Lung (tissue), 12 donors: ENCODE data around the gene SCFD1. TPM values are rescaled to one million over a fixed set of nuclear protein-coding genes. Genes with fewer than 3 reads are reported as not detected.

Experiments
- ATAC-seq: fragments of 200-7000 bp; cut with Tn5 transposase; one replicate; pipeline ENCODE4 v1.9.1; 2020; ENCODE audit warnings: moderate number of reproducible peaks; ENCODE audit not compliant: insufficient read depth, low FRiP score
- DNase-seq, 3 donors: peaks; one replicate each; pipeline ENCODE4 v3.0.0-alpha.2; 2013 to 2017
- H3K27ac ChIP-seq, 2 donors: one replicate each; pipeline ENCODE4 v1.5.1; 2013; ENCODE audit warnings: mild to moderate bottlenecking in 2 of 2, moderate library complexity in 2 of 2, control low read depth in 1 of 2, inconsistent platforms in 1 of 2, low read depth in 1 of 2, low read length in 1 of 2
- H3K27me3 ChIP-seq, 3 donors: one replicate each; pipeline ENCODE4 v1.5.1; 2013; ENCODE audit warnings: low read length in 2 of 3; ENCODE audit not compliant: control insufficient read depth in 3 of 3, insufficient read depth in 3 of 3
- H3K36me3 ChIP-seq, 4 donors: one replicate each; pipeline ENCODE4 v1.5.1; 2013; ENCODE audit warnings: low read length in 4 of 4, mild to moderate bottlenecking in 1 of 4, moderate library complexity in 1 of 4; ENCODE audit not compliant: control insufficient read depth in 4 of 4, insufficient read depth in 4 of 4
- H3K4me1 ChIP-seq, 5 donors: one replicate each; pipeline ENCODE4 v1.5.1; 2013; ENCODE audit warnings: low read length in 5 of 5, mild to moderate bottlenecking in 2 of 5, moderate library complexity in 1 of 5; ENCODE audit not compliant: control insufficient read depth in 5 of 5, insufficient read depth in 5 of 5
- H3K4me3 ChIP-seq: one replicate; pipeline ENCODE4 v1.5.1; 2013; ENCODE audit warnings: mild to moderate bottlenecking, control low read depth, moderate library complexity
- H3K9ac ChIP-seq, 2 donors: one replicate each; pipeline ENCODE4 v1.5.1; 2013; ENCODE audit warnings: low read length in 2 of 2, control low read depth in 1 of 2; ENCODE audit not compliant: insufficient read depth in 1 of 2
- H3K9me3 ChIP-seq, 4 donors: one replicate each; pipeline ENCODE4 v1.5.1; 2013; ENCODE audit warnings: low read length in 3 of 4, mild to moderate bottlenecking in 1 of 4, moderate library complexity in 1 of 4; ENCODE audit not compliant: control insufficient read depth in 4 of 4, insufficient read depth in 3 of 4
- CTCF ChIP-seq: IDR thresholded peaks from 2 replicates; pipeline ENCODE4 v1.5.1; 2012; ENCODE audit warnings: mild to moderate bottlenecking; ENCODE audit errors: control extremely low read depth, extremely low read depth
- WGBS, 2 donors: extraction: QIAGEN DNeasy Blood & Tissue Kit; methylation state at CpG; one replicate each; pipeline ENCODE4 v1.1.7; 2013; 5-methylcytosine and 5-hydroxymethylcytosine counted together
- polyA plus RNA-seq, 2 donors: library from polyadenylated mRNA; stranded (reverse); fragments of 200-250 nt; gene quantifications; one replicate each; pipeline ENCODE4 v1.2.1, GENCODE V29; 2013
- total RNA-seq, 2 donors: library from RNA; depleted of rRNA in 1 of 2; stranded (reverse); fragments of >200 nt in 1 of 2; gene quantifications; one replicate each; pipeline ENCODE4 v1.2.1, GENCODE V29; 2014 to 2021
- donor health status: control.
- donor health status: control.
- donor health status: Bipolar disorder and iron deficiency.
- donor health status: healthy.
- donor health status: DM: yes; HTN: yes; CAD: no.

Gene SCFD1
- total and polyA plus RNA-seq, 4 donors: 36.5 to 232 (median 87.7) TPM

- Histone ChIP-seq H3K27me3 (no peaks in the 10 kb centered on the region), H3K9me3 (no peaks in the 10 kb centered on the region), H3K36me3 (peaks cover 12 to 50% (median 28%) of the 10 kb centered on the region in 4 donors), H3K9ac (no peak overlapping the region), H3K27ac (no peak overlapping the region), H3K4me3 (no peak overlapping the region), H3K4me1 (no peaks in the 10 kb centered on the region)
- DNase-seq (peak in 2 of 3 donors; percentile 20 to 22), ATAC-seq (no peak)
- TF ChIP-seq CTCF: no peak
- WGBS, 2 donors: 59 to 63% methylated on average over 2 of the region's 2 CpGs
These were observed 35.6 kb downstream of the SCFD1 start for GRCh38 chr14:30657606-30658163.

- ATAC-seq: no peak
- Histone ChIP-seq H3K4me1 (no peaks in the 10 kb centered on the region), H3K9ac (no peak overlapping the region), H3K9me3 (no peaks in the 10 kb centered on the region), H3K4me3 (no peak overlapping the region), H3K27me3 (no peaks in the 10 kb centered on the region), H3K27ac (no peak overlapping the region), H3K36me3 (peaks cover 10 to 44% (median 28%) of the 10 kb centered on the region in 4 donors)
- no peak for DNase-seq
- TF ChIP-seq CTCF: no peak
- WGBS, 2 donors: 88 to 93% methylated on average over 3 of the region's 3 CpGs
These were observed 36.5 kb downstream of the SCFD1 start for GRCh38 chr14:30658645-30659044.

- ATAC-seq: no peak
- Histone ChIP-seq H3K27ac (no peak overlapping the region), H3K4me1 (peaks cover 0 to 8% (median 0%) of the 10 kb centered on the region in 5 donors), H3K9me3 (no peaks in the 10 kb centered on the region), H3K4me3 (no peak overlapping the region), H3K9ac (no peak overlapping the region), H3K36me3 (peaks cover 0 to 5% (median 2%) of the 10 kb centered on the region in 4 donors), H3K27me3 (no peaks in the 10 kb centered on the region)
- DNase-seq: no peak
- no peak for TF ChIP-seq CTCF
These were observed 47.5 kb downstream of the SCFD1 start for GRCh38 chr14:30669594-30669993.

GRCh38 chr14:30673071-30673470 is 51.0 kb downstream of the SCFD1 start:
- Histone ChIP-seq H3K4me1 (peaks cover 0 to 8% (median 0%) of the 10 kb centered on the region in 5 donors), H3K9ac (no peak overlapping the region), H3K4me3 (no peak overlapping the region), H3K9me3 (no peaks in the 10 kb centered on the region), H3K36me3 (peaks cover 0 to 19% (median 12%) of the 10 kb centered on the region in 4 donors), H3K27me3 (no peaks in the 10 kb centered on the region), H3K27ac (no peak overlapping the region)
- TF ChIP-seq CTCF: no peak
- no peak for DNase-seq
- ATAC-seq: no peak
- WGBS, 2 donors: 29 to 59% methylated on average over 1 of the region's 1 CpG
